SK-N-SH (cell line): ENCODE measurements around the gene NRN1L.

Source experiments
- CTCF ChIP-seq: fragments of 200-600 bp; sonication (generic); IDR thresholded peaks from 2 replicates; pipeline ENCODE4 v1.6.1; 2017; ENCODE audit warnings: antibody characterized with exemption, mild to moderate bottlenecking, moderate library complexity
- ELF1 ChIP-seq: IDR thresholded peaks from 2 replicates; pipeline ENCODE4 v1.4.0; 2012
- EP300 ChIP-seq, 2 experiments: IDR thresholded peaks; 2 replicates each; pipeline versions ENCODE4 v1.4.0 to v1.6.1; 2012; ENCODE audit warnings: borderline replicate concordance in 1 of 2, low read depth in 1 of 2, low read length in 1 of 2
- EZH2phosphoT487 ChIP-seq: fragments of 200-600 bp; sonication (generic); IDR thresholded peaks from 2 replicates; pipeline ENCODE4 v1.6.1; 2017; ENCODE audit warnings: low read depth, mixed run types, mild to moderate bottlenecking, antibody characterized with exemption, moderate library complexity, borderline replicate concordance
- FOSL2 ChIP-seq: IDR thresholded peaks from 2 replicates; pipeline ENCODE4 v1.4.0; 2012; ENCODE audit warnings: low read depth, mild to moderate bottlenecking, moderate library complexity, borderline replicate concordance
- NFIC ChIP-seq: IDR thresholded peaks from 2 replicates; pipeline ENCODE4 v1.4.0; 2012; ENCODE audit warnings: borderline replicate concordance
- POLR2AphosphoS5 ChIP-seq: IDR thresholded peaks from 2 replicates; pipeline ENCODE4 v1.6.1; 2012; ENCODE audit warnings: low read depth, low read length
- RAD21 ChIP-seq: IDR thresholded peaks from 2 replicates; pipeline ENCODE4 v1.6.1; 2012; ENCODE audit warnings: mild to moderate bottlenecking, low read length
- REST ChIP-seq: IDR thresholded peaks from 2 replicates; pipeline ENCODE4 v1.6.1; 2012; ENCODE audit warnings: mild to moderate bottlenecking, low read depth, low read length, moderate library complexity
- SIN3A ChIP-seq: IDR thresholded peaks from 2 replicates; pipeline ENCODE4 v1.6.1; 2012; ENCODE audit warnings: low read depth, mild to moderate bottlenecking, low read length, moderate library complexity, borderline replicate concordance
- TAF1 ChIP-seq: IDR thresholded peaks from 2 replicates; pipeline ENCODE4 v1.6.1; 2012; ENCODE audit warnings: low read depth, mild to moderate bottlenecking, low read length, moderate library complexity, borderline replicate concordance

GRCh38 chr16:67873435-67874370 is 11.0 kb upstream of the NRN1L start:
- TF ChIP-seq CTCF (no peak), EZH2phosphoT487 (no peak), SIN3A (no peak), REST (no peak), NFIC (no peak), EP300 (IDR thresholded peaks at IDR 0.05; ENCODE audit: borderline replicate concordance in 1 of 2, low read depth in 1 of 2, low read length in 1 of 2) (no peak), POLR2AphosphoS5 (no peak), TAF1 (no peak), FOSL2 (no peak), ELF1 (no peak), RAD21 (no peak)
